T-helper 2 cell treated with Interferon-gamma antibody and Interleukin-4, amounts not matched to agents 100 ng/mL and 5 ng/mL, for 36 hours (primary cell): Measurements from ENCODE around the gene PPFIA3. TPM values are rescaled to one million over a fixed set of nuclear protein-coding genes. Genes with fewer than 3 reads are reported as not detected.
"Not testable (repeated sequence)": the region's sequence is repeated elsewhere in the genome, so short reads cannot be mapped to it uniquely, and the experiment has no call there.

ENCODE experiments used
- intact Hi-C: fragments of 100-400 bp; cut with micrococcal nuclease; formaldehyde crosslinking; loops from one replicate; pipeline ENCODE4 v1.15.1; 2023
- total RNA-seq: library from RNA; stranded (reverse); gene quantifications from 2 replicates; pipeline ENCODE4 v1.2.3, GENCODE V29; 2022

PPFIA3 gene
- total RNA-seq, 1 donor from 2014 or later: 1.3 TPM

- intact Hi-C loops: no loop called here
Observed at GRCh38 chr19:49167857-49168409, 48.6 kb downstream of the PPFIA3 start.

- intact Hi-C loops: no loop called here
Observed at GRCh38 chr19:49168421-49168820, 49.1 kb downstream of the PPFIA3 start.

GRCh38 chr19:49173198-49173597 lies 53.9 kb downstream of the PPFIA3 start:
- intact Hi-C loops: no loop called here

GRCh38 chr19:49180659-49181058 lies 61.3 kb downstream of the PPFIA3 start:
- intact Hi-C loops: no loop called here

GRCh38 chr19:49182010-49182847 lies 62.9 kb downstream of the PPFIA3 start:
- intact Hi-C loops: not testable (repeated sequence)

- intact Hi-C loops: no loop called here
Observed at GRCh38 chr19:49182848-49183375, 63.6 kb downstream of the PPFIA3 start.

- intact Hi-C loops: no loop called here
Observed at GRCh38 chr19:49186108-49186507, 66.8 kb downstream of the PPFIA3 start.

- intact Hi-C loops: no loop called here
Observed at GRCh38 chr19:49188626-49189200, 69.4 kb downstream of the PPFIA3 start.

- intact Hi-C loops: no loop called here
Observed at GRCh38 chr19:49189259-49189658, 69.9 kb downstream of the PPFIA3 start.

GRCh38 chr19:49190781-49191180 lies 71.4 kb downstream of the PPFIA3 start:
- intact Hi-C loops: no loop called here

GRCh38 chr19:49193822-49194394 lies 74.6 kb downstream of the PPFIA3 start:
- intact Hi-C loops: no loop called here

GRCh38 chr19:49194408-49194807 lies 75.1 kb downstream of the PPFIA3 start:
- intact Hi-C loops: no loop called here

GRCh38 chr19:49196527-49197240 lies 77.3 kb downstream of the PPFIA3 start:
- intact Hi-C loops: no loop called here

- intact Hi-C loops: loop anchor here (10.0 kb wide), 1 partner anchor 96 kb away; no protein-coding TSS in a partner anchor
Observed at GRCh38 chr19:49200238-49200862, 81.0 kb downstream of the PPFIA3 start.

Other genes starting within 250 kb of the PPFIA3 start
- gene PPP1R15A, start 247.1 kb upstream of the PPFIA3 start, total RNA-seq: 24.5 and 26.8 TPM in 2 replicates
- not detected in 2 replicates for gene TULP2, start 220.8 kb upstream of the PPFIA3 start, total RNA-seq
- 225 and 234 TPM in 2 replicates for gene NUCB1, start 219.2 kb upstream of the PPFIA3 start, total RNA-seq
- gene DHDH, start 185.8 kb upstream of the PPFIA3 start, total RNA-seq: 0.52 and 0.75 TPM in 2 replicates
- 326 and 330 TPM in 2 replicates for gene BAX, start 164.7 kb upstream of the PPFIA3 start, total RNA-seq
- 704 and 728 TPM in 2 replicates for gene FTL, start 154.2 kb upstream of the PPFIA3 start, total RNA-seq
- 54.0 and 55.8 TPM in 2 replicates for gene GYS1, start 126.2 kb upstream of the PPFIA3 start, total RNA-seq
- gene RUVBL2, start 125.7 kb upstream of the PPFIA3 start, total RNA-seq: 105 and 108 TPM in 2 replicates
- not detected in 2 replicates for gene LHB, start 102.5 kb upstream of the PPFIA3 start, total RNA-seq
- not detected in 2 replicates for gene CGB3, start 95.2 kb upstream of the PPFIA3 start, total RNA-seq
- gene CGB2, start 87.7 kb upstream of the PPFIA3 start, total RNA-seq: not detected in 2 replicates
- gene CGB1, start 82.6 kb upstream of the PPFIA3 start, total RNA-seq: not detected in 2 replicates
- not detected in 2 replicates for gene CGB5, start 75.7 kb upstream of the PPFIA3 start, total RNA-seq
- gene CGB8, start 70.4 kb upstream of the PPFIA3 start, total RNA-seq: not detected in 2 replicates
- not detected in 2 replicates for gene CGB7, start 61.8 kb upstream of the PPFIA3 start, total RNA-seq
- not detected in 2 replicates for gene NTF4, start 54.7 kb upstream of the PPFIA3 start, total RNA-seq
- gene KCNA7, start 46.8 kb upstream of the PPFIA3 start, total RNA-seq: not detected in 2 replicates
- gene SNRNP70, start 34.1 kb upstream of the PPFIA3 start, total RNA-seq: 228 and 238 TPM in 2 replicates
- gene LIN7B, start 5.2 kb upstream of the PPFIA3 start, total RNA-seq: 2.8 and 4.2 TPM in 2 replicates
- 0.61 and 0.68 TPM in 2 replicates for gene C19orf73, start 401 bp upstream of the PPFIA3 start, total RNA-seq
- gene HRC, start 35.9 kb downstream of the PPFIA3 start, total RNA-seq: not detected in 2 replicates
- gene TRPM4, start 38.2 kb downstream of the PPFIA3 start, total RNA-seq: 0.43 and 1.1 TPM in 2 replicates
- gene SLC6A16, start 205.6 kb downstream of the PPFIA3 start, total RNA-seq: 3.5 and 3.8 TPM in 2 replicates
- gene CD37, start 215.9 kb downstream of the PPFIA3 start, total RNA-seq: 213 and 221 TPM in 2 replicates
- gene TEAD2, start 242.9 kb downstream of the PPFIA3 start, total RNA-seq: not detected in 2 replicates
- gene DKKL1, start 244.3 kb downstream of the PPFIA3 start, total RNA-seq: not detected in 2 replicates